SK-N-SH treated with all-trans-retinoic acid at 6 μM for 48 hours (cell line): Measurements from ENCODE around the gene TPMT.

ENCODE experiments used
- ATAC-seq: fragments of 200-7000 bp; cut with Tn5 transposase; 3 replicates; pipeline ENCODE4 v1.9.1; 2020; ENCODE audit warnings: mild to moderate bottlenecking, moderate library complexity
- ARNTL ChIP-seq: fragments of 450-650 bp; formaldehyde crosslinking; IDR thresholded peaks from 2 replicates; pipeline ENCODE4 v1.5.0; 2020; ENCODE audit warnings: low read depth, mild to moderate bottlenecking, moderate library complexity, borderline replicate concordance
- BACH2 ChIP-seq: fragments of 250-450 bp; sonication (Bioruptor Pico); IDR thresholded peaks from 2 replicates; pipeline ENCODE4 v1.9.0; 2021; ENCODE audit warnings: mild to moderate bottlenecking, borderline replicate concordance
- CREB5 ChIP-seq: fragments of 250-450 bp; sonication (Bioruptor Pico); IDR thresholded peaks from 2 replicates; pipeline ENCODE4 v1.5.1; 2020; ENCODE audit warnings: low read depth, mild to moderate bottlenecking, moderate library complexity
- CSRNP3 ChIP-seq: fragments of 250-450 bp; sonication (Bioruptor Pico); IDR thresholded peaks from 2 replicates; pipeline ENCODE4 v1.5.1; 2021; ENCODE audit warnings: mild to moderate bottlenecking, moderate library complexity
- GLIS3 ChIP-seq: fragments of 250-450 bp; sonication (Bioruptor Pico); IDR thresholded peaks from 2 replicates; pipeline ENCODE4 v1.5.0; 2020; ENCODE audit warnings: mild to moderate bottlenecking, moderate library complexity
- ISL1 ChIP-seq: fragments of 250-450 bp; sonication (Bioruptor Pico); IDR thresholded peaks from 2 replicates; pipeline ENCODE4 v2.1.2; 2022; ENCODE audit warnings: mild to moderate bottlenecking, moderate library complexity
- PATZ1 ChIP-seq: fragments of 250-450 bp; sonication (Bioruptor Pico); IDR thresholded peaks from 2 replicates; pipeline ENCODE4 v1.8.0; 2020; ENCODE audit warnings: mild to moderate bottlenecking, moderate library complexity, borderline replicate concordance
- PPARA ChIP-seq: fragments of 250-450 bp; sonication (Bioruptor Pico); IDR thresholded peaks from 2 replicates; pipeline ENCODE4 v1.5.0; 2020; ENCODE audit warnings: mild to moderate bottlenecking, borderline replicate concordance
- RARB ChIP-seq: fragments of 250-450 bp; sonication (Bioruptor Pico); IDR thresholded peaks from 2 replicates; pipeline ENCODE4 v1.8.0; 2021; ENCODE audit warnings: mild to moderate bottlenecking, moderate library complexity
- TCF4 ChIP-seq: fragments of 250-450 bp; sonication (Bioruptor Pico); IDR thresholded peaks from 2 replicates; pipeline ENCODE4 v1.8.0; 2021; ENCODE audit warnings: mild to moderate bottlenecking, moderate library complexity, borderline replicate concordance
- TOX ChIP-seq: fragments of 250-450 bp; sonication (Bioruptor Pico); IDR thresholded peaks from 2 replicates; pipeline ENCODE4 v1.8.0; 2021; ENCODE audit warnings: mild to moderate bottlenecking, moderate library complexity, borderline replicate concordance
- TSHZ2 ChIP-seq: fragments of 250-450 bp; sonication (Bioruptor Pico); IDR thresholded peaks from 2 replicates; pipeline ENCODE4 v1.5.0; 2020; ENCODE audit warnings: mild to moderate bottlenecking, moderate library complexity
- ZC3H10 ChIP-seq: fragments of 250-450 bp; sonication (Bioruptor Pico); IDR thresholded peaks from 2 replicates; pipeline ENCODE4 v1.5.1; 2021; ENCODE audit warnings: mild to moderate bottlenecking, moderate library complexity
- ZFP3 ChIP-seq: fragments of 250-450 bp; sonication (Bioruptor Pico); IDR thresholded peaks from 2 replicates; pipeline ENCODE4 v1.5.0; 2020; ENCODE audit warnings: mild to moderate bottlenecking, moderate library complexity
- ZFP30 ChIP-seq: fragments of 450-650 bp; formaldehyde crosslinking; IDR thresholded peaks from 2 replicates; pipeline ENCODE4 v1.5.0; 2022; ENCODE audit warnings: mild to moderate bottlenecking, moderate library complexity
- ZNF565 ChIP-seq: fragments of 450-650 bp; formaldehyde crosslinking; conservative IDR thresholded peaks from 2 replicates; pipeline ENCODE4 v1.5.0; 2020; ENCODE audit warnings: low read depth, mild to moderate bottlenecking, moderate library complexity
- ZNF8 ChIP-seq: fragments of 450-650 bp; formaldehyde crosslinking; IDR thresholded peaks from 2 replicates; pipeline ENCODE4 v1.5.0; 2020; ENCODE audit warnings: mild to moderate bottlenecking, moderate library complexity

Gene TPMT

GRCh38 chr6:18138906-18139305, 16.0 kb downstream of the TPMT start:
- TF ChIP-seq ZFP30 (CRISPR knock-in tag): no peak
- TF ChIP-seq ISL1 (CRISPR knock-in tag): no peak
- no peak for TF ChIP-seq CREB5 (CRISPR knock-in tag)
- no peak for TF ChIP-seq TOX
- no peak for ATAC-seq

GRCh38 chr6:18136260-18136659, 18.6 kb downstream of the TPMT start:
- ATAC-seq: no peak
- TF ChIP-seq ZFP30 (CRISPR knock-in tag): no peak
- TF ChIP-seq CSRNP3 (CRISPR knock-in tag): no peak
- no peak for TF ChIP-seq ZFP3 (CRISPR knock-in tag)
- TF ChIP-seq ZNF565: no peak
- TF ChIP-seq PATZ1 (CRISPR knock-in tag): no peak
- no peak for TF ChIP-seq RARB (CRISPR knock-in tag)
- no peak for TF ChIP-seq TCF4 (CRISPR knock-in tag)
- no peak for TF ChIP-seq GLIS3 (CRISPR knock-in tag)
- TF ChIP-seq ZC3H10 (CRISPR knock-in tag): no peak
- no peak for TF ChIP-seq TSHZ2 (CRISPR knock-in tag)

GRCh38 chr6:18135171-18135570, 19.7 kb downstream of the TPMT start:
- no peak for ATAC-seq
- no peak for TF ChIP-seq ZNF8 (CRISPR knock-in tag)
- no peak for TF ChIP-seq PPARA (CRISPR knock-in tag)

- no peak for ATAC-seq
- TF ChIP-seq ZC3H10 (CRISPR knock-in tag): no peak
- no peak for TF ChIP-seq BACH2 (CRISPR knock-in tag)
- TF ChIP-seq RARB (CRISPR knock-in tag): no peak
- TF ChIP-seq PPARA (CRISPR knock-in tag): no peak
- TF ChIP-seq ZNF8 (CRISPR knock-in tag): no peak
- no peak for TF ChIP-seq ARNTL
Measured at GRCh38 chr6:18132346-18132745, 22.5 kb downstream of the TPMT start.

GRCh38 chr6:18126121-18126520, 28.8 kb downstream of the TPMT start:
- no peak for ATAC-seq
- no peak for TF ChIP-seq ZC3H10 (CRISPR knock-in tag)
